Chondrocyte (in vitro differentiated cells): ENCODE data around the gene EMILIN2. TPM values are rescaled to one million over a fixed set of nuclear protein-coding genes. Genes with fewer than 3 reads are reported as not detected.

Experiments used
- DNase-seq: peaks from one replicate; pipeline ENCODE4 v3.0.0; 2021; ENCODE audit warnings: mixed read lengths, low spot score
- H3K27ac Mint-ChIP-seq: one replicate; pipeline ENCODE4 v1.8.0; 2021; ENCODE audit warnings: mild to moderate bottlenecking, moderate library complexity, mixed read lengths; ENCODE audit not compliant: unreplicated experiment
- H3K27me3 Mint-ChIP-seq: 2 replicates; pipeline ENCODE4 v1.8.0; 2021; ENCODE audit warnings: low read depth, mixed read lengths
- H3K36me3 Mint-ChIP-seq: 2 replicates; pipeline ENCODE4 v1.8.0; 2021; ENCODE audit warnings: low read depth, mixed read lengths
- H3K4me1 Mint-ChIP-seq: 2 replicates; pipeline ENCODE4 v1.8.0; 2021; ENCODE audit warnings: low read depth, mild to moderate bottlenecking, mixed read lengths
- H3K4me3 Mint-ChIP-seq: one replicate; pipeline ENCODE4 v1.8.0; 2021; ENCODE audit warnings: mild to moderate bottlenecking, moderate library complexity, mixed read lengths; ENCODE audit not compliant: unreplicated experiment
- H3K9me3 Mint-ChIP-seq: 2 replicates; pipeline ENCODE4 v1.8.0; 2021; ENCODE audit warnings: low read depth, mixed read lengths
- CTCF ChIP-seq: fragments of 200-600 bp; sonication (generic); IDR thresholded peaks from 2 replicates; pipeline ENCODE4 v1.5.0; 2021; ENCODE audit warnings: antibody characterized with exemption, mild to moderate bottlenecking, moderate library complexity
- total RNA-seq: library from RNA; stranded (reverse); gene quantifications from 3 replicates; pipeline ENCODE4 v1.2.1, GENCODE V29; 2021

The EMILIN2 gene
- total RNA-seq, 1 donor from 2014 or later, result 9.9 TPM

- Mint-ChIP-seq H3K36me3 (peaks cover 45% of the 10 kb centered on the region), H3K27me3 (no peaks in the 10 kb centered on the region), H3K9me3 (no peaks in the 10 kb centered on the region), H3K4me1 (no peaks in the 10 kb centered on the region), H3K27ac (no peak overlapping the region), H3K4me3 (no peak overlapping the region)
- TF ChIP-seq CTCF, result no peak
- no peak for DNase-seq
These were observed 73.9 kb downstream of the EMILIN2 start for GRCh38 chr18:2920546-2921343.

- no peaks in the 10 kb centered on the region for H3K4me1 Mint-ChIP-seq
- no peak overlapping the region for H3K4me3 Mint-ChIP-seq
- no peaks in the 10 kb centered on the region for H3K27me3 Mint-ChIP-seq
- DNase-seq, result no peak
- TF ChIP-seq CTCF, result no peak
- H3K36me3 Mint-ChIP-seq, result peaks cover 39% of the 10 kb centered on the region
- H3K27ac Mint-ChIP-seq, result no peak overlapping the region
- H3K9me3 Mint-ChIP-seq, result no peaks in the 10 kb centered on the region
These were observed 75.0 kb downstream of the EMILIN2 start for GRCh38 chr18:2921778-2922177.

- DNase-seq, result no peak
- Mint-ChIP-seq H3K36me3 (peaks cover 37% of the 10 kb centered on the region), H3K4me1 (no peaks in the 10 kb centered on the region), H3K4me3 (no peak overlapping the region), H3K27me3 (no peaks in the 10 kb centered on the region), H3K9me3 (no peaks in the 10 kb centered on the region), H3K27ac (no peak overlapping the region)
- no peak for TF ChIP-seq CTCF
These were observed 76.7 kb downstream of the EMILIN2 start for GRCh38 chr18:2923464-2923863.

- H3K27me3 Mint-ChIP-seq, result no peaks in the 10 kb centered on the region
- H3K4me1 Mint-ChIP-seq, result no peaks in the 10 kb centered on the region
- no peak overlapping the region for H3K4me3 Mint-ChIP-seq
- H3K27ac Mint-ChIP-seq, result no peak overlapping the region
- DNase-seq, result no peak
- no peak for TF ChIP-seq CTCF
- peaks cover 33% of the 10 kb centered on the region for H3K36me3 Mint-ChIP-seq
- H3K9me3 Mint-ChIP-seq, result no peaks in the 10 kb centered on the region
These were observed 78.1 kb downstream of the EMILIN2 start for GRCh38 chr18:2924920-2925319.

- TF ChIP-seq CTCF, result no peak
- no peak overlapping the region for H3K4me3 Mint-ChIP-seq
- peaks cover 21% of the 10 kb centered on the region for H3K36me3 Mint-ChIP-seq
- H3K27me3 Mint-ChIP-seq, result no peaks in the 10 kb centered on the region
- H3K9me3 Mint-ChIP-seq, result no peaks in the 10 kb centered on the region
- H3K27ac Mint-ChIP-seq, result no peak overlapping the region
- no peaks in the 10 kb centered on the region for H3K4me1 Mint-ChIP-seq
- no peak for DNase-seq
These were observed 79.7 kb downstream of the EMILIN2 start for GRCh38 chr18:2926528-2926927.
